Naive thymus-derived CD4-positive, alpha-beta T cell (primary cell): Measurements from ENCODE around the gene SUCO. TPM values are rescaled to one million over a fixed set of nuclear protein-coding genes. Genes with fewer than 3 reads are reported as not detected.
A peak's percentile ranks its signal among the peaks of the same experiment; 100 is the strongest.

ENCODE experiments used
- ATAC-seq: fragments of 150-1000 bp; cut with Tn5 transposase; 2 replicates; pipeline ENCODE4 v1.10.0; 2021; ENCODE audit warnings: mild to moderate bottlenecking, moderate library complexity
- CTCF ChIA-PET: fragments of 350-600 bp; sonication (Branson Sonifier 250); formaldehyde crosslinking; loops from one replicate; lab custom pipeline; 2021; ENCODE audit warnings: antibody characterized with exemption; lab: Charles Lee
- POLR2A ChIA-PET: fragments of 350-600 bp; sonication (Branson Sonifier 250); formaldehyde crosslinking; loops from one replicate; lab custom pipeline; 2021; ENCODE audit warnings: antibody characterized with exemption, inconsistent platforms; lab: Charles Lee
- DNase-seq, 9 donors: peaks; one replicate each; pipeline versions ENCODE4 v3.0.0 to v3.0.0-alpha.2; 2020 to 2022; ENCODE audit warnings: mixed read lengths in 1 of 9
- H3K27ac ChIP-seq: one replicate; pipeline ENCODE4 v1.7.0; 2013; ENCODE audit warnings: mild to moderate bottlenecking, low read depth, low read length, moderate library complexity
- H3K27me3 ChIP-seq, 2 donors: one replicate each; pipeline ENCODE4 v1.7.0; 2013; ENCODE audit warnings: low read length in 2 of 2, mild to moderate bottlenecking in 2 of 2, moderate library complexity in 2 of 2; ENCODE audit not compliant: control insufficient read depth in 2 of 2, insufficient read depth in 2 of 2
- H3K36me3 ChIP-seq, 3 experiments: 1 replicate in 2 of 3; 2 replicates in 1 of 3; pipeline ENCODE4 v1.7.0; 2013; ENCODE audit warnings: low read length in 3 of 3, mild to moderate bottlenecking in 3 of 3, moderate library complexity in 1 of 3; ENCODE audit not compliant: insufficient read depth in 3 of 3, control insufficient read depth in 2 of 3
- H3K4me1 ChIP-seq, 2 donors: one replicate each; pipeline ENCODE4 v1.7.0; 2013; ENCODE audit warnings: low read length in 2 of 2, mild to moderate bottlenecking in 2 of 2, moderate library complexity in 1 of 2; ENCODE audit not compliant: control insufficient read depth in 2 of 2, insufficient read depth in 2 of 2
- H3K4me3 ChIP-seq: 2 replicates; pipeline ENCODE4 v1.7.0; 2013; ENCODE audit warnings: mild to moderate bottlenecking, low read length
- H3K9me3 ChIP-seq, 3 experiments: 1 replicate in 2 of 3; 2 replicates in 1 of 3; pipeline ENCODE4 v1.7.0; 2013; ENCODE audit warnings: low read length in 3 of 3; ENCODE audit not compliant: control insufficient read depth in 2 of 3
- H3K27ac Mint-ChIP-seq, 9 donors: one replicate each; pipeline ENCODE4 v1.8.0; 2020 to 2022; ENCODE audit warnings: mixed read lengths in 9 of 9, mild to moderate bottlenecking in 8 of 9, moderate library complexity in 5 of 9, inconsistent platforms in 2 of 9
- H3K27me3 Mint-ChIP-seq, 5 donors: one replicate each; pipeline ENCODE4 v1.8.0; 2021 to 2022; ENCODE audit warnings: mixed read lengths in 5 of 5, mild to moderate bottlenecking in 1 of 5
- H3K36me3 Mint-ChIP-seq, 5 donors: one replicate each; pipeline ENCODE4 v1.8.0; 2020 to 2022; ENCODE audit warnings: mixed read lengths in 5 of 5, mild to moderate bottlenecking in 3 of 5, inconsistent platforms in 1 of 5
- H3K4me1 Mint-ChIP-seq, 7 donors: one replicate each; pipeline ENCODE4 v1.8.0; 2020 to 2022; ENCODE audit warnings: mixed read lengths in 7 of 7, mild to moderate bottlenecking in 3 of 7, inconsistent platforms in 1 of 7
- H3K4me3 Mint-ChIP-seq, 10 donors: one replicate each; pipeline ENCODE4 v1.8.0; 2020 to 2022; ENCODE audit warnings: mild to moderate bottlenecking in 10 of 10, mixed read lengths in 10 of 10, moderate library complexity in 6 of 10, inconsistent platforms in 2 of 10
- H3K9me3 Mint-ChIP-seq, 11 donors: one replicate each; pipeline ENCODE4 v1.8.0; 2020 to 2022; ENCODE audit warnings: mixed read lengths in 11 of 11, mild to moderate bottlenecking in 4 of 11, inconsistent platforms in 1 of 11, moderate library complexity in 1 of 11
- intact Hi-C, 2 donors: fragments of 100-400 bp; cut with micrococcal nuclease; formaldehyde crosslinking; loops; one replicate each; pipeline ENCODE4 v1.15.1; 2023
- polyA plus RNA-seq, 2 donors: library from polyadenylated mRNA; unstranded; fragments of 300-500 nt; fragmentation: Illumina TruSeq; gene quantifications; one replicate each; pipeline ENCODE4 v1.2.3, GENCODE V29; 2021
- total RNA-seq, 6 experiments: library from RNA in 5 of 6; stranded (reverse) in 5 of 6; gene quantifications; 1 replicate in 5 of 6; 2 replicates in 1 of 6; pipeline ENCODE4 v1.2.3 and lab custom pipeline; 2021 to 2026

Gene SUCO
- total and polyA plus RNA-seq, 7 experiments from 2014 or later = 13.6 to 95.0 (median 71.9) TPM

GRCh38 chr1:172622541-172622940, 89.6 kb downstream of the SUCO start:
- peaks cover 5 to 11% of the 10 kb centered on the region in 2 donors for H3K4me1 ChIP-seq
- peaks cover 7 to 20% (median 17%) of the 10 kb centered on the region in 5 donors for H3K36me3 Mint-ChIP-seq
- H3K4me1 Mint-ChIP-seq = peaks cover 3 to 12% (median 8%) of the 10 kb centered on the region in 7 donors
- ChIA-PET CTCF (interaction anchor here (1.2 to 1.3 kb wide), 2 partner anchors 9 to 12 kb away, joined by 3 read pairs; no protein-coding TSS in a partner anchor), POLR2A (interaction anchor here (0.9 kb wide), 1 partner anchor 15 kb away, joined by 4 read pairs; no protein-coding TSS in a partner anchor)
- H3K4me3 ChIP-seq = no peak overlapping the region
- intact Hi-C loops = no loop called here
- H3K9me3 Mint-ChIP-seq = peaks cover 4 to 53% (median 17%) of the 10 kb centered on the region in 11 donors
- H3K27me3 ChIP-seq = no peaks in the 10 kb centered on the region
- peaks cover 0 to 10% (median 3%) of the 10 kb centered on the region in 3 experiments for H3K9me3 ChIP-seq
- H3K27me3 Mint-ChIP-seq = peaks cover 0 to 19% (median 0%) of the 10 kb centered on the region in 5 donors
- ATAC-seq = no peak
- H3K4me3 Mint-ChIP-seq = no peak overlapping the region
- no peak for DNase-seq
- no peaks in the 10 kb centered on the region for H3K36me3 ChIP-seq
- H3K27ac ChIP-seq = no peak overlapping the region
- no peak overlapping the region for H3K27ac Mint-ChIP-seq

GRCh38 chr1:172623748-172624147, 90.8 kb downstream of the SUCO start:
- Histone ChIP-seq H3K27me3 (no peaks in the 10 kb centered on the region), H3K27ac (no peak overlapping the region), H3K4me1 (peaks cover 14 to 20% of the 10 kb centered on the region in 2 donors), H3K4me3 (no peak overlapping the region), H3K36me3 (no peaks in the 10 kb centered on the region), H3K9me3 (peaks cover 0 to 10% (median 3%) of the 10 kb centered on the region in 3 experiments)
- H3K36me3 Mint-ChIP-seq = peaks cover 4 to 20% (median 14%) of the 10 kb centered on the region in 5 donors
- ChIA-PET POLR2A (no interaction called here), CTCF (no interaction called here)
- no peak overlapping the region for H3K4me3 Mint-ChIP-seq
- H3K27ac Mint-ChIP-seq = no peak overlapping the region
- H3K4me1 Mint-ChIP-seq = peaks cover 5 to 22% (median 17%) of the 10 kb centered on the region in 7 donors
- peaks cover 0 to 19% (median 0%) of the 10 kb centered on the region in 5 donors for H3K27me3 Mint-ChIP-seq
- peaks cover 0 to 41% (median 14%) of the 10 kb centered on the region in 11 donors for H3K9me3 Mint-ChIP-seq
- DNase-seq = no peak
- intact Hi-C loops = no loop called here
- ATAC-seq = no peak

GRCh38 chr1:172626845-172627244, 93.9 kb downstream of the SUCO start:
- DNase-seq (no peak), ATAC-seq (no peak)
- peaks cover 0 to 6% (median 3%) of the 10 kb centered on the region in 5 donors for H3K36me3 Mint-ChIP-seq
- ChIA-PET POLR2A (no interaction called here), CTCF (no interaction called here)
- H3K27me3 Mint-ChIP-seq = peaks cover 0 to 30% (median 0%) of the 10 kb centered on the region in 5 donors
- Histone ChIP-seq H3K4me3 (no peak overlapping the region), H3K9me3 (no peaks in the 10 kb centered on the region), H3K36me3 (no peaks in the 10 kb centered on the region), H3K27ac (no peak overlapping the region), H3K4me1 (peaks cover 14 to 20% of the 10 kb centered on the region in 2 donors), H3K27me3 (no peaks in the 10 kb centered on the region)
- no peak overlapping the region for H3K4me3 Mint-ChIP-seq
- peaks cover 18 to 49% (median 36%) of the 10 kb centered on the region in 7 donors for H3K4me1 Mint-ChIP-seq
- intact Hi-C loops = loop anchor here (1.0 to 5.0 kb wide), 2 partner anchors 12 to 35 kb away; no protein-coding TSS in a partner anchor
- no peak overlapping the region for H3K27ac Mint-ChIP-seq
- H3K9me3 Mint-ChIP-seq = peaks cover 0 to 10% (median 2%) of the 10 kb centered on the region in 11 donors

- Mint-ChIP-seq H3K27me3 (peaks cover 0 to 35% (median 0%) of the 10 kb centered on the region in 5 donors), H3K9me3 (peaks cover 0 to 5% (median 0%) of the 10 kb centered on the region in 11 donors), H3K36me3 (peaks cover 0 to 5% (median 0%) of the 10 kb centered on the region in 5 donors), H3K4me1 (peaks cover 16 to 56% (median 36%) of the 10 kb centered on the region in 7 donors), H3K4me3 (peak overlapping the region in 6 of 10 donors; percentile 7 to 49 (median 26)), H3K27ac (peak overlapping the region in 1 of 9 donors; percentile 25)
- CTCF ChIA-PET = no interaction called here
- no peaks in the 10 kb centered on the region for H3K27me3 ChIP-seq
- intact Hi-C loops = loop anchor here (1.0 to 5.0 kb wide), 2 partner anchors 12 to 35 kb away; no protein-coding TSS in a partner anchor
- POLR2A ChIA-PET = interaction anchor here (0.6 to 2.9 kb wide), 4 partner anchors 10 to 39 kb away, joined by 3 to 10 read pairs (median 3); no protein-coding TSS in a partner anchor
- no peaks in the 10 kb centered on the region for H3K9me3 ChIP-seq
- no peak for DNase-seq
- no peak overlapping the region for H3K27ac ChIP-seq
- H3K36me3 ChIP-seq = no peaks in the 10 kb centered on the region
- peak; percentile 27 for ATAC-seq
- peaks cover 14 to 20% of the 10 kb centered on the region in 2 donors for H3K4me1 ChIP-seq
- no peak overlapping the region for H3K4me3 ChIP-seq
These were observed 94.8 kb downstream of the SUCO start for GRCh38 chr1:172627702-172628101.

- peaks cover 0 to 35% (median 0%) of the 10 kb centered on the region in 5 donors for H3K27me3 Mint-ChIP-seq
These were observed 95.5 kb downstream of the SUCO start for GRCh38 chr1:172628401-172628800.

GRCh38 chr1:172629170-172629569, 96.2 kb downstream of the SUCO start:
- H3K4me1 ChIP-seq = peaks cover 14 to 20% of the 10 kb centered on the region in 2 donors
- peaks cover 13 to 56% (median 36%) of the 10 kb centered on the region in 7 donors for H3K4me1 Mint-ChIP-seq
- peak overlapping the region in 1 of 10 donors; percentile 70 for H3K4me3 Mint-ChIP-seq
- POLR2A ChIA-PET = interaction anchor here (0.7 to 2.9 kb wide), 2 partner anchors 8 to 75 kb away, joined by 3 to 10 read pairs; no protein-coding TSS in a partner anchor
- CTCF ChIA-PET = no interaction called here
- H3K9me3 Mint-ChIP-seq = peaks cover 0 to 2% (median 0%) of the 10 kb centered on the region in 11 donors
- ATAC-seq (no peak), DNase-seq (no peak)
- H3K4me3 ChIP-seq = no peak overlapping the region
- H3K27ac ChIP-seq = no peak overlapping the region
- no peaks in the 10 kb centered on the region for H3K9me3 ChIP-seq
- no peak overlapping the region for H3K27ac Mint-ChIP-seq
- intact Hi-C loops = loop anchor here (5.0 kb wide), 1 partner anchor 33 kb away; no protein-coding TSS in a partner anchor
- H3K36me3 ChIP-seq = no peaks in the 10 kb centered on the region
- peaks cover 0 to 3% (median 0%) of the 10 kb centered on the region in 5 donors for H3K36me3 Mint-ChIP-seq
- H3K27me3 Mint-ChIP-seq = peaks cover 0 to 30% (median 0%) of the 10 kb centered on the region in 5 donors
- H3K27me3 ChIP-seq = no peaks in the 10 kb centered on the region

More at GRCh38 chr1:172628401-172628800, 95.5 kb downstream of the SUCO start:
- Histone ChIP-seq H3K9me3 (no peaks in the 10 kb centered on the region), H3K27me3 (no peaks in the 10 kb centered on the region), H3K27ac (no peak overlapping the region), H3K36me3 (no peaks in the 10 kb centered on the region), H3K4me3 (no peak overlapping the region), H3K4me1 (peaks cover 14 to 20% of the 10 kb centered on the region in 2 donors)
- H3K4me3 Mint-ChIP-seq = peak overlapping the region in 1 of 10 donors; percentile 21
- CTCF ChIA-PET = interaction anchor here (0.6 kb wide), 1 partner anchor 41 kb away, joined by 5 read pairs; no protein-coding TSS in a partner anchor
- DNase-seq (no peak), ATAC-seq (no peak)
- intact Hi-C loops = loop anchor here (5.0 kb wide), 1 partner anchor 34 kb away; no protein-coding TSS in a partner anchor
- H3K27ac Mint-ChIP-seq = no peak overlapping the region
- H3K4me1 Mint-ChIP-seq = peaks cover 16 to 56% (median 36%) of the 10 kb centered on the region in 7 donors
- POLR2A ChIA-PET = interaction anchor here (0.9 to 2.9 kb wide), 2 partner anchors 9 to 26 kb away, joined by 3 to 10 read pairs; no protein-coding TSS in a partner anchor
- H3K36me3 Mint-ChIP-seq = peaks cover 0 to 5% (median 0%) of the 10 kb centered on the region in 5 donors
- peaks cover 0 to 5% (median 0%) of the 10 kb centered on the region in 11 donors for H3K9me3 Mint-ChIP-seq
